GM21737 (cell line): Measurements from ENCODE around the gene ATP6V1F.

ENCODE experiments used
- ATAC-seq: cut with Tn5 transposase; IDR thresholded peaks from one replicate; pipeline ENCODE4 v1.9.1; 2021; ENCODE audit warnings: mild to moderate bottlenecking, moderate library complexity; ENCODE audit not compliant: unreplicated experiment

Gene ATP6V1F, protein sequence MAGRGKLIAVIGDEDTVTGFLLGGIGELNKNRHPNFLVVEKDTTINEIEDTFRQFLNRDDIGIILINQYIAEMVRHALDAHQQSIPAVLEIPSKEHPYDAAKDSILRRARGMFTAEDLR

GRCh38 chr7:128862571-128863432 lies at the start of gene ATP6V1F:
Gene ATP6V1F (plus strand): TSS chr7:128862856. CDS start chr7:128862905, 49 bp downstream.
- peak; percentile 81 for ATAC-seq

GRCh38 chr7:128814499-128814898 lies 48.2 kb upstream of the ATP6V1F start:
- ATAC-seq: no peak

DNA sequence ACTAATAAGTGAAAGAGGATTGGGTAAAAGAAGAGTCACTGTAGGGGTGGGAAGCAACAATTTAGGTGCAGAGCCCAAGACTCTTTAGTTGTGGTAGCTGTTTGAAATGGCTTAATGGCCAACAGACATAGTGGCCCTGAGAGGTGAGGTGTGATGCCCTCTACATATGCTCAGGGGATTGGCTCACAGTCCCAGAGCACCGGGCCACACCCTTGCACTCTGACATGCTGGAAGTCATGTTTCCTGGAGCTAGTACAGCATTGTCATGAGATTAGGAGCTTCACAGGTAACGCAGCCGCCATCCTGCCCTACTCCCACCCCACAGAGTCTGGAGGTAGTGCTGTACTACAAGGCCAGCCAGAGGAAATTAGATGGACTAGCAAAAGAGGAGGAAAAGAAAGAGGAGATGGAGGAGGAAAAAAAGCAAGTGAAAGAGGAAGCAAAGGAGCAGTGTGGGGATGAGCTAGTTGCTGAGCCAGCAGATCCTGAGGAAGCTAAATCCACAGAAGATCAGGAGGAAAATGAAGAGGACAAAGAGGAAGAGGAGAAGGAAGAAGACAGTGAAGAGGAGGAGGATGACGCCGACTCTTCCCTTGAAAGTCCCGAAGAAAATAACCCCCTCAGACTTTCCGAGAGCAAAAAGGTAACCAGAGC lies 47.2 kb upstream of the ATP6V1F start:
- no peak for ATAC-seq

GRCh38 chr7:128818694-128819093 lies 44.0 kb upstream of the ATP6V1F start:
- no peak for ATAC-seq

GRCh38 chr7:128821724-128822123 lies 40.9 kb upstream of the ATP6V1F start:
- no peak for ATAC-seq

GRCh38 chr7:128826512-128826911 lies 36.1 kb upstream of the ATP6V1F start:
- ATAC-seq: no peak

DNA sequence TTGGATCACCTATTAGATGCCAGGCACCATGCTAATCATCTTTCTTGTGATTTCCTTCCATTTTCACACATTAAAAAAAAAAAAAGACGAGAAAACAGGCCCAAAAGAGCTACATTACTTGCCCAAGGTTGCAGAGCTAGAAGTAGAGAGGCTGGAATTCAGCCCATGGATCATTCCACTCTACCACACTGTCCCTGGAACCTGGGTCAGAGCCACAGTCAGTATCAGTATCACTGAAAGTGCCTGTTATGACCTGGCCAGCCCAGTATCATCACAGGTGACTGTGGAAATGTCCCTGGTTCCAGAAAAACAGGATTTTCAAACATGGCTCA lies 35.8 kb upstream of the ATP6V1F start:
- ATAC-seq: no peak

- ATAC-seq: no peak
These were observed 35.3 kb upstream of the ATP6V1F start for GRCh38 chr7:128827248-128827958.

DNA sequence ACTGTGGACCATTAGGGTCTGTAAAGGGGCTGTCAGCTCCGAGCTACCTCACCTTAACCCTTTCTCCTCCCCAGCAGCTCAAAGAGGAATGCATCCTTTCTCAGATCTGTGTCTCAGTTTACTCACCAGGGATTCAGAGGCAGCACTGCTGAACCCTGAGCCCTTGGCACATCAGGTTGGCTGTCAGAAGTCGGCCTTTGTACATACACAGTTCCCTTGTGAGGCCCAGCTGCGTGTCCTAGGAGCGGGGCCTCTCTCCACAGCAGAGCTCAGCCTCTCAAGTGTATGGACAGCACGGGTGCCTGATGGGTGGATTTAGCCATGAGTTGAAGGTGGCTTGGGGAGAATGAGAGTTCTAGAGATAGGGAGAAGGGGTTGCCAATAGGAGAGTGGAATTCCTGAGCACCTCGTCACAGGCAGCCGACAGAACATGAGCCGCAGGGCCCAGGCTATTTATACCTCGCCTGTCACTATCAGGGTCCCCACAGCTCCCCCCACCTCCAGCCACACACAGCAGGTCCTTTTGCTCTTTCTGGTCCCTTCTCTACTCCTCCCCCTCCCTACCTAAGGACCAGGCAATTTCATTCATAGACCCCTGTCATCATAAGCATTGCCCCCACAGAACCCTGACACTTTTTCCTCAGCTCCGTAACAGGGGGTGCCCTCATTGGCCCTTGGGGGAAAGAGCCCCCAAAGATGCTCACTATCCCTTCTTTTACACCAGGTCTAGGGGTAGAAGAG lies 34.5 kb upstream of the ATP6V1F start:
- no peak for ATAC-seq

DNA sequence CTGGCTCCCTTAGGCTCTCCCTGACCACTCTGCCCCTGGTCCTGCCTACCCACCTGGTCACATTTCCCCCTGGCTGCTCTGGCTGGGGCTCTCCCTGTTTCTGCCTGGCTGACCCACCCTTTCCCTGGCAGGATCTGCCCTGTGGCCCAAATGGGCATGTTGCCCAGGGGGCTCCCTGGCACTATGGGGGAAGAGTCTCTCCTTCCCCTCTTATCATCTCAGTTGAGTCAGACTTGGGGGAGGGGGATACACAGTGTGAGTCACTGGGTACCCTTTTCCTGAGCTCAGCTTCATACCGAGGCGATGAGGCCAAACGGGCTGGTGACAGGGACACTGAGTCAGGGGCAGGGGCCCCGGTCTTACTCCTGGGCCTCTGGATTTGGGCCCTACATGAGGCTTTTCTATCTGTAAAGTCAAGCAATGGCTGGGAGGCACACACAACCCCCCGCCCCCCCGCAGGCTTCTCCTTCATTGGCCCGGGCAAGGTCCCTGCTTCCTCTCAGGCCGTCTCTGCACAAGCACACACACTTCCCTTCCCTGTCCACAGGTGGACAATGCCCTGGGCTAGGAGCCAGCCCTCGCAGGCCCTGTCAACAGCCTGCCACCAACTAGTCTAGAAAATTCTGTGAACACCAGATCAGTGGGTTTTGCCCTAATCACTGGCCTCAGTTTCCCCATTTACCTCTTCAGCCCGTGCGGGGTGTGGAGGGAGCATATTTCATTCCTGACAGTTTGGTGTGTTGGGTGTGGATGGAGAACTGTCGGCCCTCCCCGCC lies 33.1 kb upstream of the ATP6V1F start:
- ATAC-seq: no peak

DNA sequence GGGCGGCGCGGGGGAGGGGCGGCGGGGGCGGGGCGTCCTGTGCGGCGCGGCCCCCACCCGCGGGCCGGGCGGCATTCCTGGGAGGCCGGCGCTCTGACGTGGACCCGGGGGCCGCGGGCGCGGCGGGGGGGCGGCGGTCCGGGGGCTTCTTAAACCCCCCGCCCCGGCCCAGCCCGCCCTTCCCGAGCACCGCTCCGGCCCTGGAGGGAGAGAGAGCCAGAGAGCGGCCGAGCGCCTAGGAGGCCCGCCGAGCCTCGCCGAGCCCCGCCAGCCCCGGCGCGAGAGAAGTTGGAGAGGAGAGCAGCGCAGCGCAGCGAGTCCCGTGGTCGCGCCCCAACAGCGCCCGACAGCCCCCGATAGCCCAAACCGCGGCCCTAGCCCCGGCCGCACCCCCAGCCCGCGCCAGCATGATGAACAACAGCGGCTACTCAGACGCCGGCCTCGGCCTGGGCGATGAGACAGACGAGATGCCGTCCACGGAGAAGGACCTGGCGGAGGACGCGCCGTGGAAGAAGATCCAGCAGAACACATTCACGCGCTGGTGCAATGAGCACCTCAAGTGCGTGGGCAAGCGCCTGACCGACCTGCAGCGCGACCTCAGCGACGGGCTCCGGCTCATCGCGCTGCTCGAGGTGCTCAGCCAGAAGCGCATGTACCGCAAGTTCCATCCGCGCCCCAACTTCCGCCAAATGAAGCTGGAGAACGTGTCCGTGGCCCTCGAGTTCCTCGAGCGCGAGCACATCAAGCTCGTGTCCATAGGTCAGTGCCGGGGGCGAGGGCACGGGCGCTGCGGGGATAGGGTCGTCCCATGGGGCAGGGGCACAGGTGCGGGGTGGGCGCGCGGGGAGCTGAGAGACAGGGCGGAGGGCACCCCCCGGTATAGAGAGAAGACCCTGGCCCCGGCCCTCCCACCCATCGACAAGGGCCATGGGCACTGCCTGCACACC lies 32.2 kb upstream of the ATP6V1F start, which contains the start of gene FLNC:
FLNC (plus strand) TSS at position 176 of the 947 bp plus-strand sequence; CDS start at position 408, 232 bp downstream.
- no peak for ATAC-seq

GRCh38 chr7:128831178-128831993 lies 31.3 kb upstream of the ATP6V1F start:
- ATAC-seq: no peak

GRCh38 chr7:128831994-128832879 lies 30.4 kb upstream of the ATP6V1F start:
- ATAC-seq: no peak

DNA sequence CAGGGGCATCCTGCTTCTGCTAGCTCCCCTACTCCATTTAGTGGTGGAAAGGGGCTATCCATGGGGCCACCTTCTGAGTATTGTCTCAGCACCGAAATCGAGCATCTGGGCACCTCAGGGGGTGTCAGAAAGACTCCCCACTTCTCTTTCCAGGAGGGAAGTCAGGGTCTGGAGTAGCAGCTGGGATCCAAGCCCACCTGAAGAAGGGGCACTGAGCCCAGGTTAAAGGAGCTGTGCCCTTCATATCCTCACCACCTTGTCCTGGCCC lies 29.8 kb upstream of the ATP6V1F start:
- no peak for ATAC-seq

GRCh38 chr7:128833148-128833945 lies 29.3 kb upstream of the ATP6V1F start:
- ATAC-seq: no peak

GRCh38 chr7:128833946-128834325 lies 28.7 kb upstream of the ATP6V1F start:
- ATAC-seq: no peak
